Activated CD8-positive, alpha-beta memory T cell treated with anti-CD3 and anti-CD28 coated beads for 36 hours (primary cell): ENCODE measurements around the gene SLCO1A2. TPM values are rescaled to one million over a fixed set of nuclear protein-coding genes. Genes with fewer than 3 reads are reported as not detected.
"Not testable (repeated sequence)": the region's sequence is repeated elsewhere in the genome, so short reads cannot be mapped to it uniquely, and the experiment has no call there.

Experiments
- CTCF ChIA-PET: fragments of 350-600 bp; sonication (Branson Sonifier 250); formaldehyde crosslinking; loops from one replicate; lab custom pipeline; 2021; ENCODE audit warnings: antibody characterized with exemption; lab: Charles Lee
- POLR2A ChIA-PET: fragments of 350-600 bp; sonication (Branson Sonifier 250); formaldehyde crosslinking; loops from one replicate; lab custom pipeline; 2021; ENCODE audit warnings: antibody characterized with exemption; lab: Charles Lee
- total RNA-seq, 2 experiments: library from RNA; stranded (reverse); gene quantifications; one replicate each; pipeline ENCODE4 v1.2.3, GENCODE V29; 2021

SLCO1A2 gene, protein sequence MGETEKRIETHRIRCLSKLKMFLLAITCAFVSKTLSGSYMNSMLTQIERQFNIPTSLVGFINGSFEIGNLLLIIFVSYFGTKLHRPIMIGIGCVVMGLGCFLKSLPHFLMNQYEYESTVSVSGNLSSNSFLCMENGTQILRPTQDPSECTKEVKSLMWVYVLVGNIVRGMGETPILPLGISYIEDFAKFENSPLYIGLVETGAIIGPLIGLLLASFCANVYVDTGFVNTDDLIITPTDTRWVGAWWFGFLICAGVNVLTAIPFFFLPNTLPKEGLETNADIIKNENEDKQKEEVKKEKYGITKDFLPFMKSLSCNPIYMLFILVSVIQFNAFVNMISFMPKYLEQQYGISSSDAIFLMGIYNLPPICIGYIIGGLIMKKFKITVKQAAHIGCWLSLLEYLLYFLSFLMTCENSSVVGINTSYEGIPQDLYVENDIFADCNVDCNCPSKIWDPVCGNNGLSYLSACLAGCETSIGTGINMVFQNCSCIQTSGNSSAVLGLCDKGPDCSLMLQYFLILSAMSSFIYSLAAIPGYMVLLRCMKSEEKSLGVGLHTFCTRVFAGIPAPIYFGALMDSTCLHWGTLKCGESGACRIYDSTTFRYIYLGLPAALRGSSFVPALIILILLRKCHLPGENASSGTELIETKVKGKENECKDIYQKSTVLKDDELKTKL
- not detected for total RNA-seq

DNA sequence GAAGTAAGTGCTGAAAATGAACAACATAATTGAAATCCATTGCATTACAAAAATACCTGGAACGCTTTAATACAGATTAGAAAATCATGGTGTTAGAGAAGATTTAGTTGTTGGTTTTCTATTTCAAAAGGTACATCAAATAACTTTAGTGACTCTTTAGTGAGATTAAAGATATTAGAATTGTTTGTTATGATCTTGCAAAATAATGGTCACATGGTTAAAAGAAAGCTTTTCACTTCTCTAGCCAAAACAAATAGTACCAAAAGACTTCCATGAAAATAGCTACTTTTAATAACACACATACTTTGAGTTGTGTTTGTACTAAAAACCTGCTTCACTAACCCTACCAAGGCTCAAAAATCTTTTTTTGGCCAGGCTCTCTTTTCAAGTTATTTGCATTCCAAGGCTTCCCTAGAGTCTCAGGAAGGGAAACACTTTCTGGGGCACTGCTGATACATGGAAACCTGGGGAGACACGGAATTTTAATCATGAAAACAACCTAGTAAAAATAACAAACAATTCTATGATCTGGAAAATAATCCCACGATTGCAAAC is at the start of gene SLCO1A2:
Gene SLCO1A2, minus strand, starts transcription at position 147 of the 555 bp plus-strand sequence. CDS start 270 bp downstream, outside the sequence.
- CTCF ChIA-PET: no interaction called here
- POLR2A ChIA-PET: no interaction called here

DNA sequence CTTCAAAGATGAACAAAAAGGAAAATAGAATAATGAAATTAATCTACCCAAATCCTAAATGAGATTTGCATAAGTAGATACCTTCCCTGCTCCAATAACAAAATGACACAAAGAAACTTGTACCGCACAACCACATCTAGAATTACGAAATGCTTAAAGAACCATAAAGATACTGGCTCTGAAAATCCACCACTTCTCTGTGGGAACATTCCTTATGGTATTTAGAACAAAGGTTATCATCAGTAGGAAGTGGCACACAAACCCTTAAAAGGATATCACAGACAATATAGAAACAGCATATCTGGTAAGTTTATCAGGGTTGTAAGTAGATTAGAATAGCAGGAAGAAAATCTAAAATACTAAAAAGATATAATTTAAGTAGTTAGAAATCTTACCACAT is 49.5 kb upstream of the SLCO1A2 start:
- ChIA-PET POLR2A (no interaction called here), CTCF (no interaction called here)

DNA sequence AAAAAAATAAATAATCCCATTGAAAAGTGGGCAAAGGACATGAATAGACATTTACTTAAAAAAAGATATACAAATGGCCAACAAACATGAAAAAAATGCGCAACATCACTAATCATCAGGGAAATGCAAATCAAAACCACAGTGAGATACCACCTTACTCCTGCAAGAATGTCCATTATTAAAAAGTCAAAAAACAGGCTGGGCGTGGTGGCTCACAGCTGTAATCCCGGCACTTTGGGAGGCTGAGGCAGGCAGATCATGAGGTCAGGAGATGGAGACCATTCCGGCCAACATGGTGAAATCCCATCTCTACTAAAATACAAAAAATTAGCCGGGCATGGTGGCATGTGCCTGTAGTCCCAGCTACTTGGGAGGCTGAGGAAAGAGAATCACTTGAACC is 46.6 kb upstream of the SLCO1A2 start:
- POLR2A ChIA-PET: not testable (repeated sequence)
- CTCF ChIA-PET: interaction anchor here (0.6 kb wide), 1 partner anchor 392 kb away, joined by 4 read pairs; no protein-coding TSS in a partner anchor

DNA sequence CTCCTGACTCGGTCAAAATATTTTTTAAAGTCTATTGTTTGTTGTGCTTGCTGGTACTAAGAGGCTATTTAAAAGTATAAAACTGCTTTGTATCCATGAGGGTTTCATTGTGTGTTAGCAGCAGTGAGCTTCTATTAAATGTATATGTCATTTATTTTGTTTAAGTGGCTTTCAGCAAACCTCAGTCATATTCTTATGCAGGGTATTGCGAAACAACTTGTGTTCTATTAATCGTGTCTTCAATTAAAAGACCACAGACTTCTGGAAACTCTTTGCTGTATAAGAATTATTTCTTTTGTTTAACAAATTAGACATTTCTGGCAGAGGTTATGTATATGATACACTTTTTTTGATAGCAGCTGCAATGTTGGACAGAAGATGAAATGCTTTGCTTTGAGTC is 44.5 kb upstream of the SLCO1A2 start:
- ChIA-PET POLR2A (no interaction called here), CTCF (no interaction called here)

DNA sequence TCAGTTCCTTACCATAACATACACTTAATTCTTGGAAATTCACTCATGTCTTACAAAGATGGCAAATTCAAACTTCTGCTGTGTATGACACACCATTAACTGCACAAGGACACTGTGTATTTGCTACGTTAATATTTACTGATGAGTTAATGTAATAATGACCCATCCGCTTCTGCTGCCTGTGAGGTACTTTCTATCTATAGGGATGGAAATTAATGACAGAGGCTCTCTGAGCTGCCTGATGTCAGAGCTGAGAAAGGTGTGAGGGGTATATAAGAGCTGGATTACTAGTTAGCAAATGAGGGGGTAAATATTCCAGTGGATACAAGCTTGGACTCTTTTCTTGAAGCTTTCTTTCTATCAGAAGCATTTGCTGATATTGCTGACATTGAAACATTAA is 37.9 kb upstream of the SLCO1A2 start, which contains the start of gene IAPP:
Gene IAPP, plus strand, starts transcription at position 301 of the 400 bp plus-strand sequence. CDS start 450 bp downstream, outside the sequence.
- CTCF ChIA-PET: no interaction called here
- POLR2A ChIA-PET: no interaction called here

DNA sequence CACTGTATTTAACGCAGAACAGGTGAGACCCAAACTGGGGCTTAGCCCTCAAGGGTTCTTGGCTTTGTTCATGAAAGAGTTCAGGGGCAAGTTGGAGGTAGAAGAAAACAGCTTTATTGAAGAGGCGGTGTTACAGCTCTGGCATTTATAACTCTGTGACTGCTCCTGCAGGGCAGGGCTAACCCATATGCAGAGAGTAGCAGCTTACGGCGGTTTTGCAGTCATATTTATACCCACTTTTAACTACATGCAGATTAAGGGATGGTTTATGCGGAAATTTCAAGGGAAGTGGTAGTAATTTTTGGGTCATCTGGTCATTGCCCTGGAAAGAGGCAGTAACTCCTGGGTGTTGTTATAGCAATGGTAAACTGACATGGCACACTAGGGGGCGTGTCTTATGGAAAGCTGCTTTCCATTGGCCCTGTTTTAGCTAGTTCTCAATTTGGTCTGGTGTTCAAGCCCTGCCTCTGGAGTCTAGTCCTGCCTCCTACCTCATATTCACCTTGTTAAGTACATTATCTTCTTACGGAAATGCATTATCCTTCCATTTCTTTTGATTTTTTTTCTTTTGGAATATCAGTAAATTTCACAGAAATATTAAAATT is 36.2 kb upstream of the SLCO1A2 start:
- ChIA-PET POLR2A (no interaction called here), CTCF (no interaction called here)

DNA sequence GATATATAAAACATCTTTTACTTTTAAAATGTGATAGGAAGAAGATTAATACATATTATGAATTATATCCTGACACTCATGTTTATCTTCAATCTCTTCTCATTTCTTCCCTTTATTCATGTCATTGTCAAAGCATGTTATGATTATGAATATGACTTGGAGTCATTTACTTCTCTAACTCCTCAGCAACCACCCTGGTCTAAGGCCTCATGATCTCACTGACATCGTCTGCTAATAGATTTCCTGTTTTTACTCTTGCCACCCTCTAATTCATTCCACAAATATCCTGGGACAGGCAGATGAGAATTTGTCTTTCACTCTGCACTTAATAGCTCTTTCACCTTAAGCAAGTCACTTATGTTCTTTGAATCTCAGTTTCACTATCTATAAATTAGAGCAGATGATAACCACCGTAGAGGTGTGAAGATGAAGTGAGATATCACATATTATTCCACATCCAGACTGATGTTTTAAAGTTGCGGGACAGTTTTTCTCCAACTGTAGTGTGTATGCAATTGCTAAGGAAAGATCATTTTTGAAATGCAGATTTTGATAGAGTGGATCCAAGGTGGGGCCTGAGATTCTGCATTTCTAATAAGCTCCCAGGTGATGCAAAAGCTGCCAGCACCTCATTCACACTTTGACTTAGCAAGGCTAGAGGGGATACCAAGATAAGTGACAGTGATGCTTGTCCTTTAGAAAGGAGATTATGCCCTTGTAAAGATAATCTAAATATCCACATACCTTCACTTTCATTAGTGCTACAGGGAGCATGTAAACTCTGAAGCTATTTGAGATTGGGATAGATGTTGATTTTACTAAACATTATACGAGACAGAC is 34.6 kb upstream of the SLCO1A2 start:
- CTCF ChIA-PET: interaction anchor here (0.7 kb wide), 1 partner anchor 9 kb away, joined by 3 read pairs; no protein-coding TSS in a partner anchor
- POLR2A ChIA-PET: no interaction called here

DNA sequence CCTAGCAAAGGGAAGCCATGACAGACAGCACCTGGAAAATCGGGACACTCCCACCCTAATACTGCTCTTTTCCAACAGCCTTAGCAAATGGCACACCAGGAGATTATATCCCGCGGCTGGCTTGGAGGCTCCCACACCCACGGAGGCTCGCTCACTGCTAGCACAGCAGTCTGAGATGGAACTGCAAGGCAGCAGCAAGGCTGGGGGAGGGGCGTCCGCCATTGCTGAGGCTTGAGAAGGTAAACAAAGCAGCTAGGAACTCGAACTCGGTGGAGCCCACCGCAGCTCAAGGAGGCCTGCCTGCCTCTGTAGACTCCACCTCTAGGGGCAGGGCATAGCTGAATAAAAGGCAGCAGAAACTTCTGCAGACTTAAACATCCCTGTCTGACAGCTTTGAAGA is 25.9 kb upstream of the SLCO1A2 start:
- CTCF ChIA-PET: interaction anchor here (1.2 kb wide), 1 partner anchor 9 kb away, joined by 3 read pairs; no protein-coding TSS in a partner anchor
- POLR2A ChIA-PET: not testable (repeated sequence)

DNA sequence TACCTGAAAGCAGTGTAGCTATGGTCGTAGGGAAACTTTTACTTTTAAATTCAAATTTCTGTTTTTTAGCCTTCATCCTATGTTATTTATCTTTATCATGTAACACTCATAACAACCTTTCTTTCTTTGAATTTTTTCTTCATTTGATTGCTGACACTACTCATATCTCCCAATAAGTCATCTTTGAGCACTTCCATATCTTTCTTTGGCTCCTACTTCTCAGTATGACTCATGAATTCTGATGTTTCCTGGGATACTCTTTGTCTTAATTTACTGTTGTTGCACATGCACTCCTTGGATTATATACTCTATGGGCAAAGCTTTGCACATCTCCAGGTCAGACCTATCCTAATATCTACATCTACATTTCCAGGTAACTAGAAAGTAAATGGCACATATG is 19.9 kb upstream of the SLCO1A2 start:
- POLR2A ChIA-PET: no interaction called here
- CTCF ChIA-PET: no interaction called here

DNA sequence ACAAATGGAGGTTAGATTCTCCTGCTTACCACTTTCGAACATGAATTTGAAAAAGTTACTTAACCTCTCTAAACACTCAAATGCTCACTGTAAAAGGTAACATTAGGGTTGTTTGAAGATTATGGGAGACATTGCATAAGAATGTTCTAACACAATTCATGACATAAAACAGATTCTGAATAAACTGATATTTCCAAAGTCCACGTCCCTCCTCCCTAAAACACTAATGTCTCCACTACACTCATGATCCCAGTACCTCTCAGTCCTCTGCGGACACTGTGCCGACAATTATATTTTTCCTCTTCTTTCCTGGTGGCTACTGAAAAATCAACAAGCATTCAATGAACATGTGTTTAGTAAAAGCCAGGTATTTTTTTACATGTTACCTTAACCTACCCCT is 19.2 kb upstream of the SLCO1A2 start:
- ChIA-PET POLR2A (no interaction called here), CTCF (no interaction called here)

DNA sequence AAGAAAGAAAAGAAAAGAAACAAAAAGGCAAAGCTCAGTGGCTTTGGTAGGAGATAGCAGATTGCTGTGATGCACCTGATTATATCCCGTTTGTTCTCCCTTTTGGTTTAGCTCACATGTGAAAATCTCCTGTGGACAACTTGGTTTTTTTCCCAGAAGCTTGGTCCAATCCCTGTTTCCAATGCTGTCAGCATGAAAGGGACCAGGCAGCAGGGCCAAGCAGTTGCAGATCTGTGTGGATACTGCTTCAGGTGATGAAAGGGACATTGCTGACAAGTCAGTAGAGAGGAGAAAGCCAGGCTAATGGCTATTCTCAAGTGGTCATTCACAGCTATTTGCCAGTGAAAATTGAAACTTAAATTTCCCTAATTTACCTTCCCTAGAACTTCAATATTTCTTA is 18.8 kb upstream of the SLCO1A2 start:
- CTCF ChIA-PET: no interaction called here
- POLR2A ChIA-PET: no interaction called here

DNA sequence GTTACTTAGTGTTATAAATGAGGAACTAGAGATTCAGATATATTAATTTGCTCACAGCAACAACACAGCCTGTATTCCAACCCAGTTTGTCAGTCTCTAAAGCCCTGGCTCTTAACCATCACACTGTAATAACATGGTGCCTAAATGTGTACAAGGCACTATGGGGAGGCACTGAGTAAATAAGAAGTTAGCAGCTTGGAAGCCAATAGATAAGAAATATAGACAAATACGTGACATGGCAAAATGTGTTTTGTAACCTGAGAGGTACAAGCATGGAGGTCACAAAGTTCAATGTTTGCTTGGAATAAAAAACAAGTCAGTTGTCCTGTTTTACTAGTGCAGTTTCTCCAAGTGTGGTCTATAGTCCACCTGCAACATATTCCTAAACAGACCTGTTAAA is 16.3 kb upstream of the SLCO1A2 start:
- POLR2A ChIA-PET: no interaction called here
- CTCF ChIA-PET: no interaction called here

DNA sequence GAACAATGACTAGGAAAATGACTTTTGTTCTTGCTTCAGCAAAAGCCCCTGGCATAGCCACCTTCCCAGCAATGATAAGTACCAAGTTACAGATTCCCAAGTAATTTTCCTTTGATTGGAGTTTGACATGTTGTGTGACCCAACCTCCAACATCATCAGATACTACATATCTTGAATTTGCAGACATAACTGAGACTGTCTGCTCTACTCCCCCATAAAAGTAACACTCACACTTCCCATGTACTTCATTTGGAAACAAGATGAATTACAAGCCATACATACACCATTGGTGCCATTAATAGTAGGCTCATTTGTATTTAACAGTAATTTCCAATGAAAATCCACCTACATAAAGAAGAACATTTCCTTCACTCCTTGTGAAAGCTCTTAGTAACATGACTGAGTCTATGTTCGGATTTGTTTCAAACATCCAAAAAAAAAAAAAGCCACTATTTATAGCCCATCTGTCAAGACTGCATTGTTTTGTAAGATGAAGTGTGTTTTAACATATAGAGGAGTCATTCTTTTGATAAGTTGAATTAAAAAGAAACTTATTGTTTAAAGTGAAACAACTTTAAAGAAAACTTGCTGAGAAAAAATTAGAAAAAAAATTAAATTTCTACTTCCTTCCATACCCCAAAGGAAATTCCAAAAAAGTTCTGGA is 12.0 kb upstream of the SLCO1A2 start:
- POLR2A ChIA-PET: no interaction called here
- CTCF ChIA-PET: no interaction called here

DNA sequence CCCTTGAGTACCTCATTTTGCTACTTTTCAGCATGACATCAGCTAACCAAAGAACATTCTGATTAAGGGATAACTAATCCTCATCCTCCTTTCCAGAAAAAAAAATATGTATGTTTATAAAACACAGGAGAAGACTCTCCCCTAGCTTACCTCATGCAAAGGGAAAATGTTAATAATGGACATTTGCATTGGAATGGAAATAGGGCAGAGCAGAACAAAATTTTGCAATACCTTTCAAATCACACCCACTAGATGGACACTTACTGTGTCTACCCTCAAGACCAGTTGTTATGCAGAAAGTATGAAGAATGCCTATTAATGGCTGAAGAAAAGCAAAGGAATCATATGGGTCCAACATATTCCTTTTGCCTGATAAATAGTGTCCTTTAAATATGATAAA is 8.9 kb upstream of the SLCO1A2 start:
- POLR2A ChIA-PET: no interaction called here
- CTCF ChIA-PET: no interaction called here

DNA sequence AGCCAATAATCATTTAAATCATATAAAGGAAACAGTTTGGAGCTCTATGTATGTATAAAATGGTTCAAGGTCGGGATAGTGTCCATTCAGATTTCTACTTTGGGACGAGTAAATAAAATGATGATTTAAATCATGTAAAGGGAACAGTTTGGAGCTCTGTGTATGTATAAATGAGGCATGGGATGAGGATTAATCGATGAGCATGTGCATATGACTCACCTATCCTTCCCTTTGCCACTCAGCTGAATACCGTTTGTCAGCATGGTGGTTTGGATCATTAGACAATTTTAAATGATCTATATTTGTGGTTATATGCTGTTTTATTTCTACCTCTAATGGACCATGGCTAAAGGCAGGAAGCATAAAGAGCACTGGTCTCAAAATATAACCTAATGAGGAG is 7.1 kb upstream of the SLCO1A2 start:
- POLR2A ChIA-PET: no interaction called here
- CTCF ChIA-PET: no interaction called here

DNA sequence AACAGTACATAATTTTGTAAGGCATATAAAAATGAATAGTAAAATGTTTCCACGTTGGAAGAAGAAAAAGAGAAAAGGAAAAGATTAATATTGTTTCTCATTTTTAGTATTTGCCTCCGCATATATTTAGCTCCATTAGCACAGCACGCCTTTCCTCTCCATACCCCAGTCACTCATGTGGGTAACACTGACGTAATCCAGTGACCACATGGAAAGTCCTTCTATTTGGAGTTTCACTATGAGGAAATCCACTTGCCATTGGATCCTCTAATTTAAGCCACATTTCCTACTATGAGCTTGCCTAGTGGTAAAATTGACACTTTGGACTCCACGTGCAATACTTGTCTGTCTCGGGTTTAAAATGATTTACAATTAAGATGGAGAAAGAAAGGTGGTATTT is 5.7 kb upstream of the SLCO1A2 start:
- ChIA-PET POLR2A (no interaction called here), CTCF (no interaction called here)

DNA sequence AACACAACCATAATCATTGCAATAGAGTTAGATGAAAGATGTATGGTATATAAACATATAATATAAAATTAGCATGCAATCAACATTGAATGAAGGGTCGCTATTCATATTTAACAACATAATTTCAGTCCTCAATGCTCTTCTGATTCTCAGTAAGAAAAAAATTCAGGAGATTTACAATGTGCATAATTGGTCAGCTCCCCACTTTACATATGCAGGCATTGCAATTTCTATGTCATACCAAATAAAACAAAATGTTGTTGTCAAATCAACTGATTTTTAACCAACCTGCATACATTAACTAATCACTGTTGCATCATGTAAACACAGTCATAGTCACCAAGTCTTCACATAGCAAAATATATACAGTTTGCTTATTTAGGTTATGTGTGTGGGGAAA is 5.2 kb upstream of the SLCO1A2 start:
- ChIA-PET POLR2A (no interaction called here), CTCF (no interaction called here)

DNA sequence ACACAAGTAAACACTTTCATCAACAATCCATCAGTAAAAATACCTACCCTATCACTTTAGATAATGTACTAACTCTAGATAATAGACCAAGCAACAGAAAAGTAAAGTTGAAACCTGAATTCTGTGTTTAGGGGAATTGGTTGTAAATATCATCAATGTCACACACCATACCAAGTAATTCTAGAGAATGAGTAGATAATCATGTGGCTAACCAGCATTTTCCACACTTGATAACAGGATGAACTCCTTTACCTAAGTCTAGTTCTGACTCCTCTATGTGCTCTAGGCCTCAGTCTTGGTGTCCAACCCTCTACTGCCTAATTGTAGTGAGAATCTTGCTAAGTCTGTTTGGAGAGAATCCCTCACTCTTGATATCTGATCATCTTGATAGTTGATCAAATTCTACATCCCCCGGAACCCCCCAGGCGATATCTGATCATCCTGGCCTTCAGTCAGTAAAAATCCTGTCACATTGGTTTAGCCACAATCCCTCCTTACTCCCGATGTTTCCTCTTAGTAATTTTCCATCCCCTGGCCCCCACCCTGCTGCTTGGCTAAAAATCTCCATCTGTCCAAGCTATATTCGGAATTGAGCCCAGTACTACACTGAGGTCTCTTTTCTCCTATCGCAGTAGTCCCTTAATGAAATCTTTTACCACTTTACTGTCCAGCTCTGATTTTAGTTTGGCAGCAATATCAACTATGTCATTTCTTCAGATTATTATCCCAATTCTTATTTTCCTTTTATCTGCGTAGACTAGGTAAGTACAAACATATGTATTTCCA is 3.4 kb upstream of the SLCO1A2 start:
- ChIA-PET CTCF (no interaction called here), POLR2A (no interaction called here)
